ENCODE data around the gene RHOT1. TPM values are rescaled to one million over a fixed set of nuclear protein-coding genes. Genes with fewer than 3 reads are reported as not detected.

Gene RHOT1
- total RNA-seq, 1 donor from 2014 or later: 46.6 TPM

- no peak for ATAC-seq
- intact Hi-C loops (cut with DNase I): no loop called here
- no peaks in the 10 kb centered on the region for H3K27me3 ChIP-seq
- H3K9me3 ChIP-seq: no peaks in the 10 kb centered on the region
- DNase-seq: no peak
- TF ChIP-seq CTCF (IDR thresholded peaks at IDR 0.05): no peak
- H3K36me3 ChIP-seq: peaks cover 77% of the 10 kb centered on the region
- H3K27ac ChIP-seq: no peak overlapping the region
- no peaks in the 10 kb centered on the region for H3K4me1 ChIP-seq
- H3K4me3 ChIP-seq: no peak overlapping the region
Measured at GRCh38 chr17:32211671-32212070, 69.4 kb downstream of the RHOT1 start.

- H3K36me3 ChIP-seq: peaks cover 38% of the 10 kb centered on the region
Measured at GRCh38 chr17:32215696-32216095, 73.4 kb downstream of the RHOT1 start.

GRCh38 chr17:32222621-32223020, 80.3 kb downstream of the RHOT1 start:
- Histone ChIP-seq H3K4me1 (no peaks in the 10 kb centered on the region), H3K27me3 (no peaks in the 10 kb centered on the region), H3K9me3 (no peaks in the 10 kb centered on the region), H3K27ac (no peak overlapping the region), H3K4me3 (no peak overlapping the region), H3K36me3 (peaks cover 14% of the 10 kb centered on the region)
- DNase-seq (no peak), ATAC-seq (no peak)
- intact Hi-C loops (cut with DNase I): no loop called here
- TF ChIP-seq CTCF (IDR thresholded peaks at IDR 0.05): no peak

More at GRCh38 chr17:32215696-32216095, 73.4 kb downstream of the RHOT1 start:
- no peak overlapping the region for H3K27ac ChIP-seq
- TF ChIP-seq CTCF (IDR thresholded peaks at IDR 0.05): no peak
- H3K9me3 ChIP-seq: no peaks in the 10 kb centered on the region
- ATAC-seq: no peak
- DNase-seq: no peak
- no peaks in the 10 kb centered on the region for H3K27me3 ChIP-seq
- H3K4me3 ChIP-seq: no peak overlapping the region
- H3K4me1 ChIP-seq: no peaks in the 10 kb centered on the region
- intact Hi-C loops (cut with DNase I): no loop called here

GRCh38 chr17:32223703-32224102, 81.4 kb downstream of the RHOT1 start:
- H3K4me1 ChIP-seq: no peaks in the 10 kb centered on the region
- H3K4me3 ChIP-seq: no peak overlapping the region
- no peaks in the 10 kb centered on the region for H3K9me3 ChIP-seq
- H3K27me3 ChIP-seq: no peaks in the 10 kb centered on the region
- H3K27ac ChIP-seq: no peak overlapping the region
- TF ChIP-seq CTCF (IDR thresholded peaks at IDR 0.05): no peak
- intact Hi-C loops (cut with DNase I): no loop called here
- DNase-seq (no peak), ATAC-seq (no peak)
- H3K36me3 ChIP-seq: peaks cover 17% of the 10 kb centered on the region

- ATAC-seq (no peak), DNase-seq (no peak)
- no peaks in the 10 kb centered on the region for H3K4me1 ChIP-seq
- H3K4me3 ChIP-seq: no peak overlapping the region
- intact Hi-C loops (cut with DNase I): no loop called here
- no peak overlapping the region for H3K27ac ChIP-seq
- no peak for TF ChIP-seq CTCF (IDR thresholded peaks at IDR 0.05)
- H3K27me3 ChIP-seq: no peaks in the 10 kb centered on the region
- H3K9me3 ChIP-seq: no peaks in the 10 kb centered on the region
- H3K36me3 ChIP-seq: peaks cover 17% of the 10 kb centered on the region
Measured at GRCh38 chr17:32226886-32227285, 84.6 kb downstream of the RHOT1 start.

GRCh38 chr17:32227910-32228309, 85.6 kb downstream of the RHOT1 start:
- Histone ChIP-seq H3K4me1 (no peaks in the 10 kb centered on the region), H3K27ac (no peak overlapping the region), H3K4me3 (no peak overlapping the region), H3K9me3 (no peaks in the 10 kb centered on the region), H3K27me3 (no peaks in the 10 kb centered on the region), H3K36me3 (peaks cover 17% of the 10 kb centered on the region)
- ATAC-seq (no peak), DNase-seq (no peak)
- TF ChIP-seq CTCF (IDR thresholded peaks at IDR 0.05): no peak
- intact Hi-C loops (cut with DNase I): no loop called here

Data from upper lobe of right lung (tissue), 1 donor.